ENCODE data around the gene SCP2. TPM values are rescaled to one million over a fixed set of nuclear protein-coding genes. Genes with fewer than 3 reads are reported as not detected.
"Not testable (repeated sequence)": the region's sequence is repeated elsewhere in the genome, so short reads cannot be mapped to it uniquely, and the experiment has no call there.

Gene SCP2
- total RNA-seq, 2 experiments from 2014 or later: 67.4 to 67.9 TPM

GRCh38 chr1:52952112-52952511, 25.0 kb downstream of the SCP2 start:
- CTCF ChIA-PET: no interaction called here
- POLR2A ChIA-PET: no interaction called here

- POLR2A ChIA-PET: no interaction called here
- CTCF ChIA-PET: no interaction called here
Measured at GRCh38 chr1:52955129-52955970, 28.3 kb downstream of the SCP2 start.

- ChIA-PET CTCF (no interaction called here), POLR2A (no interaction called here)
Measured at GRCh38 chr1:52963101-52963500, 36.0 kb downstream of the SCP2 start.

- CTCF ChIA-PET: no interaction called here
- POLR2A ChIA-PET: no interaction called here
Measured at GRCh38 chr1:52967666-52968065, 40.6 kb downstream of the SCP2 start.

GRCh38 chr1:52969234-52969633, 42.2 kb downstream of the SCP2 start:
- CTCF ChIA-PET, POLR2A ChIA-PET: not testable (repeated sequence)

- CTCF ChIA-PET: no interaction called here
Measured at GRCh38 chr1:52970149-52970548, 43.1 kb downstream of the SCP2 start.

DNA sequence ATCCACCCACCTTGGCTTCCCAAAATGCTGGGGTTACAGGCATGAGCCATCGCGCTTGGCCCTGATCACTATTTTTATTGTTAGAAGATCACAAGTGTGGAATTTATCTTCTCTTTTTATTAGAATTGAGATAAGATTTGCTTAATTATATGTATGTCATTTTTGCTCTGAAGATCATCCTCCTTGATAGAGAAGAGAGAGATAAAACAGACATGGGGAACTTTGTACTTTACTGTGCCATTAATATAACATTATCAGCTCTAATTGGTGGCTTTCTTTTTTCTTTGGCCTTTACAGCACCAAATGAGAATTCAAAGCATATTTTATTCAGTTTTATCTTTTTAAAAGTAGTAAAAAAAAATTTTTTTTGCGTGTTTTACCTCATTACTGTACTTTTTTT, 46.8 kb downstream of the SCP2 start:
- ChIA-PET CTCF (no interaction called here), POLR2A (no interaction called here)

More at GRCh38 chr1:52970149-52970548, 43.1 kb downstream of the SCP2 start:
- POLR2A ChIA-PET: no interaction called here

DNA sequence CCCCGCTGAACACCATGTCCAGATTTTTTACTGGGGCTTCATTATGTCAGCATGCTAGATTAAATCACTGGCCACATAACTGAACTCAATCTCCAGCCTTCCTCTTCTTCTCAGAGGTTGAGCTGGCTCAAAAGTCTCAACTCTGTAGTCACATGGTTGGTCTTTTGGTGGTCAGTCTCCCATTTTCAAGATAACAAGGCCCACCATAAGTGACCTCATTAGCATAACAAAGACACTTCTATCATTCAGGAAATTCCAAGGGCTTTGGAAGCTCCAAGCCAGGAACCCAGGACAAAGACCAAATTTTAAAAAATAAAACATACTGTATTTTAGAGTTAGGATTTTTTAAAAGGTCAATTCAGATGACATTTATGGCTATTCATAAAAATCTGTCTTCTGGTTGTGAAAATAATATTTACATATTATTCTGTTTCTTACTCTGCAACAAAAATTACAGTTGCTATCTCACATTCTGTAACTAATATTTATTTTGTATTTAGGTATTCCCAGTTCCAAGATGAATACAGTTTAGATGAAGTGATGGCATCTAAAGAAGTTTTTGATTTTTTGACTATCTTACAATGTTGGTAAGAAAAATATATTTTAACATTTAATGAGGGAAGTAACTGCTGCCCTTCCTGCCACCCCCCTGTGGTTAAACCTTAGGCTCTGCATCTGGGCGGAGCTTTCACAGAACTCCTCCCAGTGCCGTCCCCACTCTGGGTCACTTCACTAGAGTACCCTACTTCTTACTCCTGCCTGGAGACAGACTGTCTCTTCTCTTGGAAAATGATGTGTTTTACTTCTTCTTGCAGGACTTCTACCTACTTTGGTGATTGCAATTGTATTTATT, 49.3 kb downstream of the SCP2 start:
- POLR2A ChIA-PET: no interaction called here
- CTCF ChIA-PET: no interaction called here

- ChIA-PET POLR2A (interaction anchor here (0.8 kb wide), 1 partner anchor 129 kb away, joined by 3 read pairs; no protein-coding TSS in a partner anchor), CTCF (no interaction called here)
Measured at GRCh38 chr1:52978045-52978444, 51.0 kb downstream of the SCP2 start.

- POLR2A ChIA-PET, CTCF ChIA-PET: not testable (repeated sequence)
Measured at GRCh38 chr1:52992733-52993132, 65.7 kb downstream of the SCP2 start.

- ChIA-PET CTCF (no interaction called here), POLR2A (no interaction called here)
Measured at GRCh38 chr1:52994656-52995055, 67.6 kb downstream of the SCP2 start.

DNA sequence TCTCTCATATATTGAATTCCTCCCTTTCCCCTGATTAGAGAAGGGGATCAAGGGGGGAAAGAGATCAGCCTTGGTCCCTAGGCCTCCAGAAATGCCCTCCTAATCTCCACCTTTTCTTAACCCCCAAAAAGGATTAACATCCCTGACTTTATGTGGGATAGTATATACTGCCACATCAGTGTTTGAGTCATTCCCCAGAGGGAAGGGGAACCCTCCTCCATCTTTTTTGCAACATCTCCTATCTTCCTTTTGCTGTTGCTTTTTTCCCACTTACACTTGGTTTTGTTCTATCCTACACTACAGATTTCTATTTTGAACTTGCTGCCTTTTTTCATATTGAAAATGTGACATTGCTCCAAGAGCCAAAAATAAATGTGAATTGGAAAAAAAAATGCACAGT, 69.6 kb downstream of the SCP2 start:
- CTCF ChIA-PET: no interaction called here
- POLR2A ChIA-PET: no interaction called here

- POLR2A ChIA-PET: no interaction called here
- CTCF ChIA-PET: no interaction called here
Measured at GRCh38 chr1:53001128-53001527, 74.1 kb downstream of the SCP2 start.

DNA sequence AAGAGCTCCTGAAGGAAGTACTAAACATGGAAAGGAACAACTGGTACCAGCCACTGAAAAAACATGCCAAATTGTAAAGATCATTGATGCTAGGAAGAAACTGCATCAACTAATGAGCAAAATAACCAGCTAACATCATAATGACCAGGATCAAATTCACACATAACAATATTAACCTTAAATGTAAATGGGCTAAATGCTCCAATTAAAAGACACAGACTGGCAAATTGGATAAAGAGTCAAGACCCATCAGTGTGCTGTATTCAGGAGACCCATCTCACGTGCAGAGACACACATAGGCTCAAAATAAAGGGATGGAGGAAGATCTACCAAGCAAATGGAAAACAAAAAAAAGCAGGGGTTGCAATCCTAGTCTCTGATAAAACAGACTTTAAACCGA, 79.5 kb downstream of the SCP2 start:
- CTCF ChIA-PET: not testable (repeated sequence)

DNA sequence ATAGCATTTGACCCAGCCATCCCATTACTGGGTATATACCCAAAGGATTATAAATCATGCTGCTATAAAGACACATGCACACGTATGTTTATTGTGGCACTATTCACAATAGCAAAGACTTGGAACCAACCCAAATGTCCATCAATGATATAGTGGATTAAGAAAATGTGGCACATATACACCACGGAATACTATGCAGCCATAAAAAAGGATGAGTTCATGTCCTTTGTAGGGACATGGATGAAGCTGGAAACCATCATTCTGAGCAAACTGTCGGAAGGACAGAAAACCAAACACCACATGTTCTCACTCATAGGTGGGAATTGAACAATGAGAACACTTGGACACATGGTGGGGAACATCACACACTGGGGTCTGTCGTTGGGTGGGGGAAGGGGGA, 83.2 kb downstream of the SCP2 start:
- POLR2A ChIA-PET, CTCF ChIA-PET: not testable (repeated sequence)

More for the DNA sequence above, 79.5 kb downstream of the SCP2 start:
- POLR2A ChIA-PET: not testable (repeated sequence)

DNA sequence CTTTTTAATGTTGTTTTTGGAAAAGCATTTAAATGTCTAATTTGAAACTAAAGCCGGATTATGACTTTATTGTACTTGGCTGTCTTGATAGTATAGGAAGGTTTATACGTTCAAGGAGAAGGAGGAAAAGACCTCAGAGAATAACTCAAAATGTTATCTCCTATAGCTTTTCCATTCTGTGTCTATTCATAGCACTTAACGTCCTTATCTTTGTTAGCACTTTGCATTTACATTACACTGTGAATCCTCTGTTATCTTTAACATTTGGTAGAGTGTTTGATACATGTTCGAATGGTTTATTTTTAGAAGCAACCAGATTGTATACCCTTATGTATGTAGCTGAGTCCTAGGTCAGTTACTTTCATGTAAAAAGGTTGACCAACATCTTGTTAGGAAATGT, 84.1 kb downstream of the SCP2 start:
- CTCF ChIA-PET: no interaction called here
- POLR2A ChIA-PET: no interaction called here

DNA sequence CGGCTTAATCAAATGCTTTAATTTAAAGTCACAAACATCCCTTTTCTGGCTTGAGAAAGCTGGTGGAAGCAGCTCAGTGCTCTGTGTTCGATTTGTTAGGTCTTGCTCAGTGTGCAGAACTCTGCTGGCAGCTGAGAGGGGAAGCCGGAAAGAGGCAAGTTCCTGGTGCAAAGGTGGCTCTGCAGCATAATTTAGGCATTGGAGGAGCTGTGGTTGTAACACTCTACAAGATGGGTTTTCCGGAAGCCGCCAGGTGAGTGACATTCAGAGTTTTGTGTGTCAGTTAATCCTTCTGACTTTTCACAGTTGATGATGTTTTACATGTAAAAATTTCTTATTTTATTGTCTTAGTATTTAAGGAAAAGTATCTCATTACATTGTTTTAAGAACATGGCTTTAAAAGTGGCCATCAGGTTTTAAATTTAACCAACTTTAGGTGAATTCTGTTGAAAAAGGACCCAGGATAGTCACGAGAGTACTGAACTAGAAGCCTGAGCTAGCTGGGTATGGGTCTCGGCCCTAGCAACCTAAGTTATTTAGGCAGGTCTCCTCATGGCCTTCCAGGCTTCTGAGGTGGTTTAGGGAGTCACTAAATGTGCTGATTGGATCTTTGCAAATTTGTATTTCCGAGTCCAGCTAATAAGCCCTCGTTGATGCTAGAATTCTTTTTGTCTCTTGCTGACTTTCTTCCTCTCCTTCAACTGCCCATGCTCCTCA, 87.9 kb downstream of the SCP2 start:
- ChIA-PET CTCF (interaction anchor here (0.6 kb wide), 1 partner anchor 854 kb away, joined by 4 read pairs; no protein-coding TSS in a partner anchor), POLR2A (interaction anchor here (0.6 to 1.3 kb wide), 2 partner anchors 98 to 181 kb away, joined by 3 to 4 read pairs; no protein-coding TSS in a partner anchor)

- POLR2A ChIA-PET: interaction anchor here (1.3 kb wide), 1 partner anchor 180 kb away, joined by 4 read pairs; no protein-coding TSS in a partner anchor
- CTCF ChIA-PET: interaction anchor here (0.6 kb wide), 1 partner anchor 854 kb away, joined by 4 read pairs; no protein-coding TSS in a partner anchor
Measured at GRCh38 chr1:53015508-53015860, 88.4 kb downstream of the SCP2 start.

GRCh38 chr1:53016705-53017104, 89.6 kb downstream of the SCP2 start:
- ChIA-PET POLR2A (no interaction called here), CTCF (no interaction called here)

DNA sequence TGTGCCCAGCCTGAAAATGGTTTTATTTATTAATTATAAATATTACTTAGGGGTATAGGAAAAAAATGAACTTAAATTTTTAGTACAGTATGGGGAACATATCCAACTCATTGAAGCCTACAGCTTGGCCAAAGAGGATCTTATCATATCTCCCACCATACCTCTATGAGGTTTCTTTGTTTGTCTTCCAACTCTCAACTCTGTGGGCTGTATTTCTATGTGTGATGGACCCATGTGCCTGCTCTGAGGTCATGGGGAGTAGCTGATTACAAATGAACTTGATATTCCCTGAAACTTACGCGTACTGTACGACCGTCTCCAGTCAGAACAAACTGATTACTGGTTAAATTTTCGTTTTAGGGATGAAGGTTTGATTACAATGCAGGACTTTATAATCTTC, 93.5 kb downstream of the SCP2 start:
- POLR2A ChIA-PET: no interaction called here
- CTCF ChIA-PET: no interaction called here

Measured in activated CD8-positive, alpha-beta memory T cell treated with anti-CD3 and anti-CD28 coated beads for 36 hours (primary cell).